HEK293 (cell line): ENCODE data around the gene TUBG1.

Source experiments
- CTCF ChIA-PET: fragments of 350-600 bp; formaldehyde crosslinking; extraction: SDS; loops from one replicate; lab custom pipeline; 2021; ENCODE audit warnings: antibody characterized with exemption; lab: Yijun Ruan, JAX
- POLR2A ChIA-PET: fragments of 300-600 bp; formaldehyde crosslinking; extraction: SDS; loops from one replicate; lab custom pipeline; 2020; ENCODE audit warnings: antibody characterized with exemption, inconsistent platforms; lab: Yijun Ruan, JAX
- H3K27ac ChIP-seq: fragments of 200-500 bp; sonication (Bioruptor generic); 2 replicates; pipeline ENCODE4 v1.5.1; 2014; ENCODE audit warnings: low read depth, low read length, control low read depth, inconsistent platforms; ENCODE audit errors: extremely low read depth
- H3K36me3 ChIP-seq, 2 experiments: fragments of 200-500 bp in 1 of 2; sonication (Bioruptor generic) in 1 of 2; 1 replicate in 1 of 2; 2 replicates in 1 of 2; pipeline ENCODE4 v1.5.1; 2014 to 2017; ENCODE audit warnings: inconsistent platforms in 2 of 2, low read length in 2 of 2; ENCODE audit not compliant: control insufficient read depth in 2 of 2, insufficient read depth in 1 of 2
- H3K4me1 ChIP-seq: fragments of 200-500 bp; sonication (Bioruptor generic); 2 replicates; pipeline ENCODE4 v1.5.1; 2014; ENCODE audit warnings: mild to moderate bottlenecking, low read length, inconsistent platforms; ENCODE audit not compliant: control insufficient read depth, insufficient read depth
- H3K4me3 ChIP-seq: 2 replicates; pipeline ENCODE4 v1.5.1; 2011; ENCODE audit warnings: low read depth, mild to moderate bottlenecking, control low read depth, low read length, moderate library complexity
- H3K9me3 ChIP-seq: fragments of 200-500 bp; sonication (Bioruptor generic); 2 replicates; pipeline ENCODE4 v1.5.1; 2014; ENCODE audit warnings: low read depth, low read length, inconsistent platforms; ENCODE audit not compliant: control insufficient read depth, insufficient read depth
- BCL11A ChIP-seq: fragments of 450-650 bp; formaldehyde crosslinking; IDR thresholded peaks from 2 replicates; pipeline ENCODE4 v1.5.1; 2016; ENCODE audit warnings: low read depth, missing biosample characterization, missing genetic modification characterization
- GLI4 ChIP-seq: fragments of 450-650 bp; formaldehyde crosslinking; IDR thresholded peaks from 2 replicates; pipeline ENCODE4 v1.5.1; 2016; ENCODE audit warnings: missing biosample characterization, missing genetic modification characterization
- MZF1 ChIP-seq: fragments of 450-650 bp; formaldehyde crosslinking; IDR thresholded peaks from 2 replicates; pipeline ENCODE4 v1.5.1; 2017; ENCODE audit warnings: missing biosample characterization, missing genetic modification characterization, borderline replicate concordance
- PRDM10 ChIP-seq: fragments of 450-650 bp; formaldehyde crosslinking; IDR thresholded peaks from 2 replicates; pipeline ENCODE4 v1.5.1; 2016; ENCODE audit warnings: missing biosample characterization, missing genetic modification characterization
- SCRT2 ChIP-seq: fragments of 450-650 bp; formaldehyde crosslinking; IDR thresholded peaks from 2 replicates; pipeline ENCODE4 v1.5.1; 2016; ENCODE audit warnings: missing biosample characterization, missing genetic modification characterization
- SP3 ChIP-seq: fragments of 450-650 bp; formaldehyde crosslinking; IDR thresholded peaks from 2 replicates; pipeline ENCODE4 v1.5.1; 2016; ENCODE audit warnings: missing biosample characterization, missing genetic modification characterization
- ZBTB20 ChIP-seq: fragments of 450-650 bp; formaldehyde crosslinking; IDR thresholded peaks from 2 replicates; pipeline ENCODE4 v1.5.1; 2016; ENCODE audit warnings: missing biosample characterization, missing genetic modification characterization
- ZIC2 ChIP-seq: fragments of 450-650 bp; formaldehyde crosslinking; IDR thresholded peaks from 2 replicates; pipeline ENCODE4 v1.5.1; 2016; ENCODE audit warnings: missing biosample characterization, missing genetic modification characterization
- ZNF112 ChIP-seq: fragments of 450-650 bp; formaldehyde crosslinking; IDR thresholded peaks from 2 replicates; pipeline ENCODE4 v1.5.0; 2017; ENCODE audit warnings: missing biosample characterization, missing genetic modification characterization
- ZNF114 ChIP-seq: fragments of 450-650 bp; formaldehyde crosslinking; IDR thresholded peaks from 2 replicates; pipeline ENCODE4 v1.5.0; 2017; ENCODE audit warnings: missing biosample characterization, missing genetic modification characterization
- ZNF138 ChIP-seq: fragments of 450-650 bp; formaldehyde crosslinking; IDR thresholded peaks from 2 replicates; pipeline ENCODE4 v1.5.1; 2016; ENCODE audit warnings: missing biosample characterization, missing genetic modification characterization, borderline replicate concordance
- ZNF169 ChIP-seq: fragments of 450-650 bp; formaldehyde crosslinking; IDR thresholded peaks from 2 replicates; pipeline ENCODE4 v1.5.1; 2016; ENCODE audit warnings: missing biosample characterization, missing genetic modification characterization
- ZNF341 ChIP-seq: fragments of 450-650 bp; formaldehyde crosslinking; IDR thresholded peaks from 2 replicates; pipeline ENCODE4; 2016; ENCODE audit warnings: low read depth, missing biosample characterization, missing genetic modification characterization
- ZNF350 ChIP-seq: fragments of 450-650 bp; formaldehyde crosslinking; IDR thresholded peaks from 2 replicates; pipeline ENCODE4 v1.5.0; 2017; ENCODE audit warnings: missing biosample characterization, mild to moderate bottlenecking, missing genetic modification characterization
- ZNF366 ChIP-seq: fragments of 450-650 bp; formaldehyde crosslinking; conservative IDR thresholded peaks from 2 replicates; pipeline ENCODE4 v1.5.1; 2016; ENCODE audit warnings: missing biosample characterization, missing genetic modification characterization
- ZNF416 ChIP-seq: fragments of 450-650 bp; formaldehyde crosslinking; IDR thresholded peaks from 2 replicates; pipeline ENCODE4 v1.5.1; 2016; ENCODE audit warnings: missing biosample characterization, missing genetic modification characterization
- ZNF48 ChIP-seq: fragments of 450-650 bp; formaldehyde crosslinking; IDR thresholded peaks from 2 replicates; pipeline ENCODE4 v1.5.1; 2016; ENCODE audit warnings: missing biosample characterization, missing genetic modification characterization
- ZNF544 ChIP-seq: fragments of 450-650 bp; formaldehyde crosslinking; IDR thresholded peaks from 2 replicates; pipeline ENCODE4 v1.5.0; 2017; ENCODE audit warnings: missing biosample characterization, missing genetic modification characterization
- ZNF626 ChIP-seq: fragments of 450-650 bp; sonication (Bioruptor Pico); formaldehyde crosslinking; IDR thresholded peaks from 2 replicates; pipeline ENCODE4 v1.5.1; 2018; ENCODE audit warnings: missing biosample characterization, missing genetic modification characterization, inconsistent platforms
- ZNF664 ChIP-seq: fragments of 450-650 bp; formaldehyde crosslinking; IDR thresholded peaks from 2 replicates; pipeline ENCODE4 v1.5.1; 2016; ENCODE audit warnings: missing biosample characterization, missing genetic modification characterization
- ZNF777 ChIP-seq: fragments of 450-650 bp; formaldehyde crosslinking; IDR thresholded peaks from 2 replicates; pipeline ENCODE4 v1.5.1; 2017; ENCODE audit warnings: missing biosample characterization, missing genetic modification characterization, borderline replicate concordance
- TF ChIP-seq, protein P1 (sequence below): fragments of 450-650 bp; formaldehyde crosslinking; IDR thresholded peaks from 2 replicates; pipeline ENCODE4 v1.5.1; 2017; ENCODE audit warnings: missing biosample characterization, missing genetic modification characterization
- TF ChIP-seq, protein P2 (sequence below): fragments of 450-650 bp; formaldehyde crosslinking; IDR thresholded peaks from 2 replicates; pipeline ENCODE4 v1.5.1; 2017; ENCODE audit warnings: missing biosample characterization, missing genetic modification characterization
- TF ChIP-seq, protein P3 (sequence below): fragments of 450-650 bp; formaldehyde crosslinking; IDR thresholded peaks from 2 replicates; pipeline ENCODE4 v1.5.1; 2017; ENCODE audit warnings: missing biosample characterization, missing genetic modification characterization
- TF ChIP-seq, protein P4 (sequence below): fragments of 450-650 bp; formaldehyde crosslinking; IDR thresholded peaks from 2 replicates; pipeline ENCODE4 v1.5.1; 2016; ENCODE audit warnings: missing biosample characterization, missing genetic modification characterization
- TF ChIP-seq, protein P5 (sequence below): fragments of 450-650 bp; formaldehyde crosslinking; optimal IDR thresholded peaks from 2 replicates; pipeline ENCODE3; 2016; ENCODE audit warnings: missing biosample characterization, mild to moderate bottlenecking, missing genetic modification characterization

The TUBG1 gene

GRCh38 chr17:42578282-42578869 is 31.1 kb upstream of the TUBG1 start:
- Histone ChIP-seq H3K4me1 (peaks cover 4% of the 10 kb centered on the region), H3K4me3 (peak overlapping the region; percentile 91), H3K9me3 (no peaks in the 10 kb centered on the region), H3K36me3 (peaks cover 31 to 75% of the 10 kb centered on the region in 2 experiments), H3K27ac (peak overlapping the region; percentile 92)
- POLR2A ChIA-PET: interaction anchor here (0.6 to 5.0 kb wide), 29 partner anchors 9 to 790 kb away, joined by 3 to 48 read pairs (median 5); partner anchors contain the start of genes BECN1, CAVIN1, CCR10 and CNTNAP1
- CTCF ChIA-PET: interaction anchor here (0.6 to 7.4 kb wide), 73 partner anchors 8 to 1269 kb away, joined by 3 to 112 read pairs (median 6); partner anchors contain the start of genes BECN1, CCR10, CD300LG and CNTNAP1
- TF ChIP-seq, protein P1, sequence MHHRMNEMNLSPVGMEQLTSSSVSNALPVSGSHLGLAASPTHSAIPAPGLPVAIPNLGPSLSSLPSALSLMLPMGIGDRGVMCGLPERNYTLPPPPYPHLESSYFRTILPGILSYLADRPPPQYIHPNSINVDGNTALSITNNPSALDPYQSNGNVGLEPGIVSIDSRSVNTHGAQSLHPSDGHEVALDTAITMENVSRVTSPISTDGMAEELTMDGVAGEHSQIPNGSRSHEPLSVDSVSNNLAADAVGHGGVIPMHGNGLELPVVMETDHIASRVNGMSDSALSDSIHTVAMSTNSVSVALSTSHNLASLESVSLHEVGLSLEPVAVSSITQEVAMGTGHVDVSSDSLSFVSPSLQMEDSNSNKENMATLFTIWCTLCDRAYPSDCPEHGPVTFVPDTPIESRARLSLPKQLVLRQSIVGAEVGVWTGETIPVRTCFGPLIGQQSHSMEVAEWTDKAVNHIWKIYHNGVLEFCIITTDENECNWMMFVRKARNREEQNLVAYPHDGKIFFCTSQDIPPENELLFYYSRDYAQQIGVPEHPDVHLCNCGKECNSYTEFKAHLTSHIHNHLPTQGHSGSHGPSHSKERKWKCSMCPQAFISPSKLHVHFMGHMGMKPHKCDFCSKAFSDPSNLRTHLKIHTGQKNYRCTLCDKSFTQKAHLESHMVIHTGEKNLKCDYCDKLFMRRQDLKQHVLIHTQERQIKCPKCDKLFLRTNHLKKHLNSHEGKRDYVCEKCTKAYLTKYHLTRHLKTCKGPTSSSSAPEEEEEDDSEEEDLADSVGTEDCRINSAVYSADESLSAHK (tag by site-specific recombination): no peak
- TF ChIP-seq, protein P2, sequence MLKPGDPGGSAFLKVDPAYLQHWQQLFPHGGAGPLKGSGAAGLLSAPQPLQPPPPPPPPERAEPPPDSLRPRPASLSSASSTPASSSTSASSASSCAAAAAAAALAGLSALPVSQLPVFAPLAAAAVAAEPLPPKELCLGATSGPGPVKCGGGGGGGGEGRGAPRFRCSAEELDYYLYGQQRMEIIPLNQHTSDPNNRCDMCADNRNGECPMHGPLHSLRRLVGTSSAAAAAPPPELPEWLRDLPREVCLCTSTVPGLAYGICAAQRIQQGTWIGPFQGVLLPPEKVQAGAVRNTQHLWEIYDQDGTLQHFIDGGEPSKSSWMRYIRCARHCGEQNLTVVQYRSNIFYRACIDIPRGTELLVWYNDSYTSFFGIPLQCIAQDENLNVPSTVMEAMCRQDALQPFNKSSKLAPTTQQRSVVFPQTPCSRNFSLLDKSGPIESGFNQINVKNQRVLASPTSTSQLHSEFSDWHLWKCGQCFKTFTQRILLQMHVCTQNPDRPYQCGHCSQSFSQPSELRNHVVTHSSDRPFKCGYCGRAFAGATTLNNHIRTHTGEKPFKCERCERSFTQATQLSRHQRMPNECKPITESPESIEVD (tag by site-specific recombination): no peak
- TF ChIP-seq ZNF48 (tag by site-specific recombination) (no peak), ZNF341 (peak; percentile 58; the same call in 1 of the 2 replicates), ZNF114 (no peak), ZNF416 (tag by site-specific recombination) (no peak), ZIC2 (tag by site-specific recombination) (no peak), ZNF366 (tag by site-specific recombination) (0 out of 2 replicates have a peak, but pooled peaks have one; percentile 32), ZNF626 (tag by site-specific recombination) (no peak), PRDM10 (peak; percentile 67), ZNF664 (tag by site-specific recombination) (no peak), GLI4 (tag by site-specific recombination) (no peak), ZNF138 (tag by site-specific recombination) (no peak), SCRT2 (no peak), ZNF112 (tag by site-specific recombination) (no peak), ZNF544 (no peak), BCL11A (tag by site-specific recombination) (no peak), SP3 (tag by site-specific recombination) (no peak), ZNF777 (no peak), MZF1 (tag by site-specific recombination) (no peak), ZBTB20 (peak; percentile 54; the same call in 1 of the 2 replicates), ZNF169 (tag by site-specific recombination) (no peak), ZNF350 (tag by site-specific recombination) (no peak)
- TF ChIP-seq, protein P3, sequence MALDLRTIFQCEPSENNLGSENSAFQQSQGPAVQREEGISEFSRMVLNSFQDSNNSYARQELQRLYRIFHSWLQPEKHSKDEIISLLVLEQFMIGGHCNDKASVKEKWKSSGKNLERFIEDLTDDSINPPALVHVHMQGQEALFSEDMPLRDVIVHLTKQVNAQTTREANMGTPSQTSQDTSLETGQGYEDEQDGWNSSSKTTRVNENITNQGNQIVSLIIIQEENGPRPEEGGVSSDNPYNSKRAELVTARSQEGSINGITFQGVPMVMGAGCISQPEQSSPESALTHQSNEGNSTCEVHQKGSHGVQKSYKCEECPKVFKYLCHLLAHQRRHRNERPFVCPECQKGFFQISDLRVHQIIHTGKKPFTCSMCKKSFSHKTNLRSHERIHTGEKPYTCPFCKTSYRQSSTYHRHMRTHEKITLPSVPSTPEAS (tag by site-specific recombination): no peak
- TF ChIP-seq, protein P4, sequence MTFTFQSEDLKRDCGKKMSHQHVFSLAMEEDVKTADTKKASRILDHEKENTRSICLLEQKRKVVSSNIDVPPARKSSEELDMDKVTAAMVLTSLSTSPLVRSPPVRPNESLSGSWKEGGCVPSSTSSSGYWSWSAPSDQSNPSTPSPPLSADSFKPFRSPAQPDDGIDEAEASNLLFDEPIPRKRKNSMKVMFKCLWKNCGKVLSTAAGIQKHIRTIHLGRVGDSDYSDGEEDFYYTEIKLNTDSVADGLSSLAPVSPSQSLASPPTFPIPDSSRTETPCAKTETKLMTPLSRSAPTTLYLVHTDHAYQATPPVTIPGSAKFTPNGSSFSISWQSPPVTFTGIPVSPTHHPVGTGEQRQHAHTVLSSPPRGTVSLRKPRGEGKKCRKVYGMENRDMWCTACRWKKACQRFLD (tag by site-specific recombination): no peak
- TF ChIP-seq, protein P5, sequence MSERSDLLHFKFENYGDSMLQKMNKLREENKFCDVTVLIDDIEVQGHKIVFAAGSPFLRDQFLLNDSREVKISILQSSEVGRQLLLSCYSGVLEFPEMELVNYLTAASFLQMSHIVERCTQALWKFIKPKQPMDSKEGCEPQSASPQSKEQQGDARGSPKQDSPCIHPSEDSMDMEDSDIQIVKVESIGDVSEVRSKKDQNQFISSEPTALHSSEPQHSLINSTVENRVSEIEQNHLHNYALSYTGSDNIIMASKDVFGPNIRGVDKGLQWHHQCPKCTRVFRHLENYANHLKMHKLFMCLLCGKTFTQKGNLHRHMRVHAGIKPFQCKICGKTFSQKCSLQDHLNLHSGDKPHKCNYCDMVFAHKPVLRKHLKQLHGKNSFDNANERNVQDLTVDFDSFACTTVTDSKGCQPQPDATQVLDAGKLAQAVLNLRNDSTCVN: no peak
